Dedifferentiated amniotic fluid mesenchymal stem cell (primary cell): ENCODE data around the gene DHRS2.
A peak's percentile ranks its signal among the peaks of the same experiment; 100 is the strongest.
"Not testable (repeated sequence)": the region's sequence is repeated elsewhere in the genome, so short reads cannot be mapped to it uniquely, and the experiment has no call there.

ENCODE experiments used
- DNase-seq: peaks from one replicate; pipeline ENCODE4 v3.0.0-alpha.2; 2016; ENCODE audit errors: extremely low spot score

The DHRS2 gene, protein sequence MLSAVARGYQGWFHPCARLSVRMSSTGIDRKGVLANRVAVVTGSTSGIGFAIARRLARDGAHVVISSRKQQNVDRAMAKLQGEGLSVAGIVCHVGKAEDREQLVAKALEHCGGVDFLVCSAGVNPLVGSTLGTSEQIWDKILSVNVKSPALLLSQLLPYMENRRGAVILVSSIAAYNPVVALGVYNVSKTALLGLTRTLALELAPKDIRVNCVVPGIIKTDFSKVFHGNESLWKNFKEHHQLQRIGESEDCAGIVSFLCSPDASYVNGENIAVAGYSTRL

GRCh38 chr14:23636317-23637211, at the start of gene DHRS2:
Gene DHRS2, plus strand, starts transcription at chr14:23636364. Its CDS starts 2,501 bp downstream, at chr14:23638865.
- DNase-seq = no peak

GRCh38 chr14:23588884-23589598, 47.1 kb upstream of the DHRS2 start:
- peak; percentile 56 for DNase-seq

GRCh38 chr14:23589606-23590005, 46.6 kb upstream of the DHRS2 start:
- DNase-seq = no peak

DNA sequence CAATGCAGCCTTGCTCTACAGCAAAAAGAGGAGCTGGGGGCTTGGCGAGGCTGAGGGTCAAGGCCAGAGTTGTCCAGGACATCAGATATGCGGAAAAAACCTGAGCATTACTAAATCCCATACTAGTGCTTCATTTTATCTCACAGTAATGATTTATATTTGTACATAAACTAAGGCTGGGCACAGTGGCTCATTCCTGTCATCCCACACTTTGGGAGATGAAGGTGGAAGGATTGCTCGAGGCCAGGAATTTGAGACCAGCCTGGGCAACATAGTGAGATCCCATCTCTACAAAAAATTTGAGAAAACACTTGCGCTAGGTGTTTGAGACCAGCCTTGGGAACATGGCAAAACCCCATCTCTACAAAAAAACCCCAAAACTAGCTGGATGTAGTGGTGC, 46.0 kb upstream of the DHRS2 start:
- DNase-seq = no peak

GRCh38 chr14:23594191-23594590, 42.0 kb upstream of the DHRS2 start:
- DNase-seq = not testable (repeated sequence)

DNA sequence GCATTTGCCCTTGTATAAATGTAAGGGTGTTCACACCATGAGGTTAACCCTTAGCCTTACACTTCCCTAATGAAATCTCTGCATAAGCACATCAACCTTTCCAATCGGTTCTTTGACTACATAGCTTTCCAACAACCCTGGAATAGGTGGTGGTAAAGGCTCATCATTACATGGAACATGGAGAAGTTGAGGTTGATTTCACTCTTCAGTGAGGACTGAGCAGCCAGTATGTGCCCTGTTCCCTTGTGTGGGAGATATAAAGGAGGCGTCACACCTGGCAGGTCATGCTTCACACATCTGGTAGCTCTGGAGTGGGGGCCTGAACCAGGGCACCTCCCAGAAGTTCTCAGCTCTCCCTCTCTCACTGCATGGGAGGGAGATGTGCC, 35.8 kb upstream of the DHRS2 start:
- no peak for DNase-seq

- DNase-seq = no peak
Measured at GRCh38 chr14:23600806-23601205, 35.4 kb upstream of the DHRS2 start.

GRCh38 chr14:23601424-23601823, 34.7 kb upstream of the DHRS2 start:
- DNase-seq = no peak

- no peak for DNase-seq
Measured at GRCh38 chr14:23601845-23602180, 34.4 kb upstream of the DHRS2 start.

DNA sequence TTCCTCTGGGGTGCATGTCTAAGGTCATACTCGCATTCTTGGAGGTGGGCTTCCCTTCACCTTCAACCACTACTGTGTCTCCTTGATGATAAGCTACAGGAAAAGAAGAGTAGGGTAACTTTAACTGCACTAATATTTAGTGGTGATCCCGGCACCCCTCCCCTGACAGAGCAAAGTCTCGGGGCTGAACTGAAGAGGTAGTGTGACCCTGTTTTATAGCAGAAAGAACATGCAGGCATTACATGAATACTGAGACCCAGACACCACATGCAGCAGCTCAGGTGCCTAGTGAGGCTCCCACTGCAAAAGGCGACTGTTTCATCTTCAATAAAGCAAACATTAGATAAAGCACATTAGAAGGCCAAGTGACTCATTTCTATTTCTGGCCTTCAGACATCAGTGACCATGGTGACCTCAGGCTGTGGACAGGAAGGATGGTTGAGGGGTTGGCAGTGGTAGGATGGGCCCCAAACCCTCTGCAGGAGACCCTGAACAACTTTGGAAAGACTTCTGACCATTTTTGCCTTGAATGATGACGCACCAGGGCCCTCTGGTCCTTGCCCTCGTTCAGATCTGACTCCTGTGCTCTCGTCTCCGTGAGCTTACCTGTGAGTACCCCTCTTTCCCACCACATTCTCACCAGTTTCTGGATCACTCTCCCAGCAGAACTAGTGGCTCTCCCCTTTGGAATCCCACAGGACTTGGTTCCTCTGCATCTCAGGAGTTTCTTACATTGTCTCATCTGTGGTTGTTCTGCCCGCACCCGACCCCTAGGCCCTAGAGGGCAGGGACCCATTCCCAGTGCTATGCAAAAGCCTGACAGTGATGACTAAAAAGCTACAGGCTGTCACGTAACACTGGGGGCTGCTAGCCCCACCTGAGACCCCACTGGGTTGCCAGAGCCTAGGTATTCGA, 33.7 kb upstream of the DHRS2 start:
- no peak for DNase-seq

GRCh38 chr14:23603103-23603502, 33.1 kb upstream of the DHRS2 start:
- DNase-seq = no peak

DNA sequence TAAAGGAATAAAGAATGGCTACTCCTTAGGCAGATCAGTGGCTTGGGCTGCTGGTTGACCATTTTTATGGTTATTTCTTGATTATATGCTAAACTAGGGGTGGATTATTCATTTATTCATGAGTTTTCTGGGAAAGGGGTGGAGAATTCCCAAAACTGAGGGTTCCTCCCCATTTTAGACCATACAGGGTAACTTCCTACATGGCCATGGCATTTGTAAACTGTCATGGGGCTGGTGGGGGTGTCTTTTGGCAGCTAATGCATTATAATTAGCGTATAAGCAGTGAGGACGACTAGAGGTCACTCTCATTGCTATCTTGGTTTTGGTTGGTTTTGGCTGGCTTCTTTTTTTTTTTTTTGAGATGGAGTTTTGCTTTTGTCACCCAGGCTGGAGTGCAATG, 32.0 kb upstream of the DHRS2 start:
- no peak for DNase-seq

GRCh38 chr14:23604675-23605170, 31.4 kb upstream of the DHRS2 start:
- DNase-seq = no peak

DNA sequence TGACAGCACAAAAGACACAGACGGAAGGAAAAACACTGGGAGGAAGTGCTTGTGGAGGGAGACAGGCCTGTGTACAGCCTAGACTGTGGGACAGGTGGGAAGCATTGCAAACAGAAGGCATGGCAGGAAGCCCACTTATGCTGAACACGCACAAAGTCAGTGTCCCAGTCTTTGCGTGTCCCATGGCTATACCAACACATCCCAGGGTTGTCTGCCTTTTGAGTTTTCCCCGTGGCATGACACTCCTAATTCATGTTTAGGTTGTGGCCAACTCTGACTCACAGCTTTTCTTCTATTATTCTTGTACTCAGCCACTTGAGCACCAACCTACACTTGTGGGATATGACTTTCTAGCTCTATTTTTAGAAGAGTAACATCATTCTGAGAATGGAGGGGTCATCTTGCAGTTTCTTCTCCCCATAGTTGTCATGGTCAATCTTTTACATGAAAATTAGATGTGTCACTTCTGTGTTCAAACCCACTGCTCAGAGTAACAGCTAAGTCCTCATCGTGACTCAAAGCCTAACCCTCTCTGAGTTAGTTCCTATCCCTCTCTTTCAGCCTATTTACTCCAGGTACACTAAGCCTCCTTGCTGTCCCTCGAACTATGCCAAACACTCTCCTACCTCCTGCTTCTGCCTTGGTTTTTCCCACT, 30.1 kb upstream of the DHRS2 start:
- DNase-seq = no peak

DNA sequence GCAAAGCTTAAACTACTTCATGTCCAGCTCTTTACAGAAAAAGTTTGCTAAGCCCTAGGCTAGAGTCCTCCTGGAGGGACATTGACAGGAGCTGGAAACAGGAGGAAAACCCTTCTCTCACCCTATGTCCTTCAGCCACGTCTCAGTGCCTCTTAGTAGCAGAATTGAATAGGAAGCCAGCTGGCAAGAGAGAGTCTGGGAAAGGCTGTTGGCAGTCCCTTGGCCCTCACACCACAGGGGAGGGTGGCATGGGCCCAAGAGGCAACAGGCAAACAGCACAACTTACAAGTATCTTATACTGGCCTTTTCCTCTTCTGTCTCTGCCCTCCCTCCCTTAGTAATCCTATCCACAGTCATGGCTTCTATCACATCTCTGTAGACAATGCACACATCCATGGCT, 27.7 kb upstream of the DHRS2 start:
- DNase-seq = no peak

DNA sequence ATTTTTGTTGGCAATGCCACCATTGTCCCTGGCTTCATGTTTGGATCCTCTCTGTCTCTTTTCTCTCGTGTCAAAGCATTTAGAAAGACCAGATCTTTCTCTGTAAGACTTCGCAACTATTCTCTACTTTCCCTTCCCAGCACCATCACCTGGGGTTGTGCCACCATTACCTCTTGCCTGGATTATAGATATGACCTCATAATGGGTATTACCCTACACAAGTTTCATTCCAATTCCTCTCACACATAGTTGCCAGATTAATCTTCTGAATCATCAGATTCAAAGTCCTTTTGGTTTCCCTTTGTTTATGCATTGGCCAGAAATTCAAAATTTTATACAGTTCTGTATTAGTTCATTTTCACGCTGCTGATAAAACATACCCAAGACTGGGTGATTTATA, 27.2 kb upstream of the DHRS2 start:
- no peak for DNase-seq

DNA sequence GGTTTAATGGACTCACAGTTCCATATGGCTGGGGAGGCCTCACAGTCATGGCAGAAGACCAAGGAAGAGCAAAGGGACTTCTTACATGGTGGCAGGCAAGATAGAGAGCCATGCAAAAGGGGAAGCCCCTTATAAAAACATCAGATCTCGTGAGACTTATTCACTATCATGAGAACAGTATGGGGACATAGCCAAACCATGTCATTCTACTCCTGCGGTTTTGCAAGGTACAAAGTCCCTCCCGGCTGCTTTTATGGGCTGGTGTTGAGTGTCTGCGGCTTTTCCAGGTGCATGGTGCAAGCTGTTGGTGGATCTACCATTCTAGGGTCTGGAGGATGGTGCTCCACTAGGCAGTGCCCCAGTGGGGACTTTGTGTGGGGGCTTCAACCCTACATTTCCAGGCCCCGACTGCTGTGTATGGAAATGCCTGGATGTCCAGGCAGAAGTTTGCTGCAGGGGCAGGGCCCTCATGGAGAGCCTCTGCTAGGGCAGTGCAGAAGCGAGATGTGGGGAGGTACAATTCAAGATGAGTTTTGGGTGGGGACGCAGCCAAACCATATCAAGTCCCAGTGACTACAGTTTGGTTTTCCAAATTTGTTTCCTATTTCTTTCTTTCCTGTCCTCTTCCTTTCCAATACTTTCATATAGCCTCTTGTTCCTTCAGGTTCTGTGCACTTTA, 26.6 kb upstream of the DHRS2 start:
- not testable (repeated sequence) for DNase-seq

DNA sequence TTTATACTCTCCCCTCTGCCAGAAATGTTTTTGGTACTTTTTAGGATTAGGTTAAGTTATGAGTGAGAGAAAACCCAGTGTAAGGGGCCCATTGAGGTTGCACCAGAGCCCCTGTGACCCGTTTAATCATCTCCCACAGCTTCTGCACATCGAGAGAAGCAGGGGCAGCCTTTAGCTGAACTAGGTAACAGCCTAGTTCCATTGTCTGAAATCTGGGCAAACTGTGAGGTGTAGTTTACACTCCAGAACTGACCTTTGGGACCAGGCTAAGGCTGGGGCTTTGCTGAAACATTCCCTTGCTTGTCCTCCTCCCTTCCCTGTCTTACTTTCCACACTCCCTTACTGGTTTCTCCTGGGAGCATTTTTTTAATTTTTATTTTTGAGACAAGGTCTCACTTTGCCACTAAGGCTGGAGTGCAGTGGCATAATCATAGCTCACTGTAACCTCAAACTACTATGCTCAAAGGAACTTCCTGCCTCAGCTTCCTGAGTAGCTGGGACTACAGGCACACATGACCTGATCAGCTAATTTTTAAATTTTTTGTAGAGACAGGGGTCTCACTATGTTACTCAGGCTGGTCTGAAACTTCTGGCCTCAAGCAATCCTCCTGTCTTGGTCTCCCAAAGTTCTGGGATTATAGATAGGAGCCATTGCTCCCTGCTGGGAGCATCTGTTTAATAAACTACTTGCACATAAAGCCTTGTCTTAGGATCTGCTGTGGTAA, 25.9 kb upstream of the DHRS2 start:
- no peak for DNase-seq

GRCh38 chr14:23610815-23611289, 25.3 kb upstream of the DHRS2 start:
- DNase-seq = no peak
